Measurements from ENCODE around the gene MYO6.

MYO6 gene

DNA sequence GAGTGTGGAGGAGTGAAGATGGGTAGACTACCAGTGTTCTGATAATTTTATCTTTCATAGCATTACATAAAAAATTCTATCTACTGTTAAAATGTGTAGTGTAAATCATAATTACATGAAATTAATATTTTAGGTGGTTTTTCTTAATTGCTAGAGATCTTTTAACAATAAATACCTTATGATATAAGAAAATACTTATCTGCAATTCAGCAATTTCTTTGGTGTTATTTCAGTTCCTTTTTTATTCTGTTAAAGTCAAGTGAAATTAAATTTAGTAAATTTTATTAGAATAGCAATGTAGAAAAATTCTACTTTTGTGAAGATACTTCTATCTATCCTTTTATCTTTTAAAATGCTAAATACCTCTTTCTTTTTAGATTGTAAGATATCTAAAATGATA lies 219.1 kb downstream of the MYO6 start:
- DNase-seq: no peak
